ENCODE results near the gene GOLGA2. TPM values are rescaled to one million over a fixed set of nuclear protein-coding genes. Genes with fewer than 3 reads are reported as not detected.

The GOLGA2 gene
- total RNA-seq, 1 experiment from 2014 or later: 60.5 TPM

DNA sequence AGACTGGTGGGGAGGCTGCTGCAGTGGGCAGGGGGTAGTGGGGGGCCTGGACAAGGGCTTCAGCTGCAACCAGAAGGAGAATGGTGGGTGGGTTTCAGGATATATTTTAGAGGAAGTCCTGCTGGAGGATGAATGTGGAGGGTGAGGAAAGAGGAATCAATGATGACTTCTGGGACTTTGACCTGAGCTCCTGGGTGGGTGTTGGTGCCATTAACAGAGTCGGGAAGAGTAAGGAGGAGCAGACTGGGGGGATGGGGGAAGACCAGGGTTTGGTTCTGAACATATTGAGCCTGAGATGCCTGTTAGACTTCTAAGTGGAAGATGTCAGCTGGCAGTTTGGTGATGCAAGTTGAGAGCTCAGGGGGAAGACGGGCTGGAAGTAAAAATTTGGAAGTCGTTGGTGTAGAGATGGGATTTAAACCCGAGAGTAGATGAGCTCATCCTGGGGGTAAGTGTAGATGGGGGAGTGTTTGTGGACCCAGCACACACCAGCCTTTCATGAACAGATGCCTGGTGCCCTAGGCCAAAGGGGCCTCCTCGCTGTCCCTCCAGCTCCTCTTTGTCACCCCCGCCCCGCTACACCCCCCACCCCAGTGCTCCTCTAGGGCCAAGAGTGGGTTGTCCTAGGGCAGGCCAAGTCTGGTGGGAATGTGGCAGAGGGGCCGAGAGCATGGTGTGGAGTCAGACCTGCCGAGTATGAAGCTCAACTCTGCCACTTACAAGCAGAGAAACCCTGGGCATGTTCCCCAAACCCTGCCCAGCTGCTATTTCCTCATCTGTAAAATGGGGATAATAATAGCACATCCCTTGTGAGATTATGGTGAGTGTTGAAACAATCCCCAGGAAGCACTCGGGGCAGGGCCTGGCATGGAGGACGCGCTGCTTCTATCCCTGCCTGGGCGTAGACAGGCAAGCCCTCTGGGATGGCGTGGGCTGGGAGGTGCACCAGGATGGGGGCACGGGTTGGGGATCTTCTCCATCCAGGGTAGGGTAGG, 68.6 kb downstream of the GOLGA2 start:
- H3K4me3 ChIP-seq (ENCODE audit: low read length): no peak overlapping the region
- no peak overlapping the region for H3K27ac ChIP-seq (ENCODE audit: low read length)
- intact Hi-C loops (cut with micrococcal nuclease): loop anchor here (10.0 kb wide), 1 partner anchor 48 kb away; no protein-coding TSS in a partner anchor
- peaks cover 12% of the 10 kb centered on the region; the same call in 1 of the 2 replicates for H3K79me2 ChIP-seq (ENCODE audit: low read length)
- H3K9me2 ChIP-seq (replicated peaks; ENCODE audit: low read length): no peaks in the 10 kb centered on the region
- no peaks in the 10 kb centered on the region for H3K27me3 ChIP-seq (ENCODE audit: low read length)
- BruUV-seq (replicated peaks): no TSS peak
- H3K9me3 ChIP-seq (ENCODE audit: low read length): no peaks in the 10 kb centered on the region
- no peak overlapping the region for H3K9ac ChIP-seq (ENCODE audit: low read length)
- POLR2A ChIA-PET (ENCODE audit: unreplicated experiment): no interaction called here
- H3K36me3 ChIP-seq (ENCODE audit: low read depth, low read length): no peaks in the 10 kb centered on the region
- H2AFZ ChIP-seq (ENCODE audit: low read length): no peak overlapping the region
- DNase-seq: no peak
- ATAC-seq: no peak
- H4K20me1 ChIP-seq (ENCODE audit: low read length): no peaks in the 10 kb centered on the region
- no peaks in the 10 kb centered on the region for H3F3A ChIP-seq (ENCODE audit: low read length, unreplicated experiment)
- TF ChIP-seq EZH2 (IDR thresholded peaks at IDR 0.05; ENCODE audit: low read length, unreplicated experiment) (no peak), EZH2phosphoT487 (IDR thresholded peaks at IDR 0.05; ENCODE audit: borderline replicate concordance, low read length) (no peak)
- TF ChIP-seq, protein P1, sequence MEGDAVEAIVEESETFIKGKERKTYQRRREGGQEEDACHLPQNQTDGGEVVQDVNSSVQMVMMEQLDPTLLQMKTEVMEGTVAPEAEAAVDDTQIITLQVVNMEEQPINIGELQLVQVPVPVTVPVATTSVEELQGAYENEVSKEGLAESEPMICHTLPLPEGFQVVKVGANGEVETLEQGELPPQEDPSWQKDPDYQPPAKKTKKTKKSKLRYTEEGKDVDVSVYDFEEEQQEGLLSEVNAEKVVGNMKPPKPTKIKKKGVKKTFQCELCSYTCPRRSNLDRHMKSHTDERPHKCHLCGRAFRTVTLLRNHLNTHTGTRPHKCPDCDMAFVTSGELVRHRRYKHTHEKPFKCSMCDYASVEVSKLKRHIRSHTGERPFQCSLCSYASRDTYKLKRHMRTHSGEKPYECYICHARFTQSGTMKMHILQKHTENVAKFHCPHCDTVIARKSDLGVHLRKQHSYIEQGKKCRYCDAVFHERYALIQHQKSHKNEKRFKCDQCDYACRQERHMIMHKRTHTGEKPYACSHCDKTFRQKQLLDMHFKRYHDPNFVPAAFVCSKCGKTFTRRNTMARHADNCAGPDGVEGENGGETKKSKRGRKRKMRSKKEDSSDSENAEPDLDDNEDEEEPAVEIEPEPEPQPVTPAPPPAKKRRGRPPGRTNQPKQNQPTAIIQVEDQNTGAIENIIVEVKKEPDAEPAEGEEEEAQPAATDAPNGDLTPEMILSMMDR (conservative IDR thresholded peaks at IDR 0.05; ENCODE audit: low read depth, low read length): no peak
- no peak overlapping the region for H3K4me2 ChIP-seq (ENCODE audit: low read length)
- CTCF ChIA-PET: interaction anchor here (0.6 kb wide), 1 partner anchor 11 kb away, joined by 7 read pairs; no protein-coding TSS in a partner anchor
- H3K4me1 ChIP-seq (ENCODE audit: insufficient read depth, low read length): peaks cover 5% of the 10 kb centered on the region; the same call in 1 of the 2 replicates

DNA sequence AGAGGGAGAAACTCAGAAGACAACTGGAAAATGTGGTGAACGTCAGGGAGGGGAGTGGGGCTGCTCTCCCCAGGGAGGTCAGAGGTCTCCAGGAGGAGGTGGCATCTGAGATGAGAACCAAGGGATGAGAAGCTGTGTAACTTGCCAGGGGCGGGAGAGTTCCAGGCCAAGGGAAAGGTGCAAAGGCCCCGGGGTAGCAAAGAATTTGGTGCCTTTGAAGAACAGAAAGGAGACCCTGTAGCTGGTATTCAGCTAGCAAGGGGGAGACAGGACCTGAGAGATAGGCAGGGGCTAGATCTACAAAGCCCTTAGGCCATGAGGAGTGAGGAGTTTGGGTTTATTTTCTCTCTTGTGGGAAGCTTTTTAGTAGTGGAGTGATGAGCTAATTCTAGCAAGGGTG, 69.3 kb downstream of the GOLGA2 start:
- Histone ChIP-seq H4K20me1 (ENCODE audit: low read length) (no peaks in the 10 kb centered on the region), H3K9me2 (replicated peaks; ENCODE audit: low read length) (no peaks in the 10 kb centered on the region), H3K4me1 (ENCODE audit: insufficient read depth, low read length) (peaks cover 5% of the 10 kb centered on the region; the same call in 1 of the 2 replicates), H3F3A (ENCODE audit: low read length, unreplicated experiment) (no peaks in the 10 kb centered on the region), H3K36me3 (ENCODE audit: low read depth, low read length) (no peaks in the 10 kb centered on the region), H3K9me3 (ENCODE audit: low read length) (no peaks in the 10 kb centered on the region), H3K9ac (ENCODE audit: low read length) (no peak overlapping the region), H3K79me2 (ENCODE audit: low read length) (peaks cover 12% of the 10 kb centered on the region; the same call in 1 of the 2 replicates), H2AFZ (ENCODE audit: low read length) (no peak overlapping the region), H3K27ac (ENCODE audit: low read length) (no peak overlapping the region), H3K27me3 (ENCODE audit: low read length) (no peaks in the 10 kb centered on the region), H3K4me2 (ENCODE audit: low read length) (no peak overlapping the region), H3K4me3 (ENCODE audit: low read length) (no peak overlapping the region)
- CTCF ChIA-PET: interaction anchor here (0.6 kb wide), 1 partner anchor 12 kb away, joined by 7 read pairs; no protein-coding TSS in a partner anchor
- TF ChIP-seq EZH2phosphoT487 (IDR thresholded peaks at IDR 0.05; ENCODE audit: borderline replicate concordance, low read length) (no peak), EZH2 (IDR thresholded peaks at IDR 0.05; ENCODE audit: low read length, unreplicated experiment) (no peak)
- TF ChIP-seq, protein P1 (conservative IDR thresholded peaks at IDR 0.05; ENCODE audit: low read depth, low read length): no peak
- no peak for ATAC-seq
- no TSS peak for BruUV-seq (replicated peaks)
- no peak for DNase-seq
- POLR2A ChIA-PET (ENCODE audit: unreplicated experiment): no interaction called here
- intact Hi-C loops (cut with micrococcal nuclease): loop anchor here (10.0 kb wide), 1 partner anchor 48 kb away; no protein-coding TSS in a partner anchor

Small RNA genes within 50 kb of the gene (microRNA-seq; reads per million reads assigned to microRNA genes)
- 1.5 reads per million for gene MIR199B (ENCODE audit: unreplicated experiment)
- not detected for gene MIR3154 (ENCODE audit: unreplicated experiment)

Other genes with a start within 250 kb of the GOLGA2 start
- gene NAIF1, start 208.7 kb downstream of the GOLGA2 start, total RNA-seq (2014; rRNA removed): 8.4 and 11.1 TPM in 2 replicates
- 25.2 and 37.0 TPM in 2 replicates for gene SLC25A25, start 207.8 kb downstream of the GOLGA2 start, total RNA-seq (2014; rRNA removed)
- gene PTGES2, start 148.3 kb downstream of the GOLGA2 start, total RNA-seq (2014; rRNA removed): 250 and 258 TPM in 2 replicates
- gene LCN2, start 126.6 kb downstream of the GOLGA2 start, total RNA-seq (2014; rRNA removed): 153 and 154 TPM in 2 replicates
- gene BBLN, start 115.7 kb downstream of the GOLGA2 start, total RNA-seq (2014; rRNA removed): 158 and 171 TPM in 2 replicates
- gene CIZ1, start 84.4 kb downstream of the GOLGA2 start, total RNA-seq (2014; rRNA removed): 46.1 and 67.7 TPM in 2 replicates
- 24.1 and 36.4 TPM in 2 replicates for gene DNM1, start 72.6 kb downstream of the GOLGA2 start, total RNA-seq (2014; rRNA removed)
- gene SWI5, start 269 bp upstream of the GOLGA2 start, total RNA-seq (2014; rRNA removed): 63.1 and 66.8 TPM in 2 replicates
- gene TRUB2, start 46.4 kb upstream of the GOLGA2 start, total RNA-seq (2014; rRNA removed): 24.9 and 32.2 TPM in 2 replicates
- gene COQ4, start 46.8 kb upstream of the GOLGA2 start, total RNA-seq (2014; rRNA removed): 28.1 and 31.3 TPM in 2 replicates
- gene SLC27A4, start 64.5 kb upstream of the GOLGA2 start, total RNA-seq (2014; rRNA removed): 39.1 and 41.1 TPM in 2 replicates
- gene URM1, start 95.4 kb upstream of the GOLGA2 start, total RNA-seq (2014; rRNA removed): 29.1 and 35.7 TPM in 2 replicates
- gene CERCAM, start 144.8 kb upstream of the GOLGA2 start, total RNA-seq (2014; rRNA removed): 19.1 and 23.1 TPM in 2 replicates
- gene ODF2, start 180.0 kb upstream of the GOLGA2 start, total RNA-seq (2014; rRNA removed): 31.2 and 35.0 TPM in 2 replicates
- gene GLE1, start 228.7 kb upstream of the GOLGA2 start, total RNA-seq (2014; rRNA removed): 27.0 and 39.0 TPM in 2 replicates

All from PC-3 (cell line).